Omental fat pad (tissue), 4 donors: Measurements from ENCODE around the gene SUSD1. TPM values are rescaled to one million over a fixed set of nuclear protein-coding genes. Genes with fewer than 3 reads are reported as not detected.

Experiments used
- ATAC-seq: fragments of 150-250 bp; one replicate; pipeline ENCODE4 v1.9.1; 2016; ENCODE audit warnings: mild to moderate bottlenecking, moderate library complexity; ENCODE audit not compliant: low FRiP score
- DNase-seq: peaks from one replicate; pipeline ENCODE4 v3.0.0-alpha.2; 2019; ENCODE audit warnings: low spot score
- total RNA-seq, 4 donors: library from RNA; depleted of rRNA; stranded (reverse); fragments of >200 nt; gene quantifications; one replicate each; pipeline ENCODE4 v1.1.0, GENCODE V29; 2016
- TF ChIP-seq, protein P1 (sequence below), 3 donors: fragments of 450-650 bp; IDR thresholded peaks; one replicate each; pipeline ENCODE4 v1.5.1; 2016 to 2017; ENCODE audit warnings: antibody characterized with exemption in 3 of 3, mild to moderate bottlenecking in 3 of 3, moderate library complexity in 2 of 3

The SUSD1 gene
- total RNA-seq, 4 donors from 2014 or later: 12.0 to 23.2 (median 15.4) TPM

DNA sequence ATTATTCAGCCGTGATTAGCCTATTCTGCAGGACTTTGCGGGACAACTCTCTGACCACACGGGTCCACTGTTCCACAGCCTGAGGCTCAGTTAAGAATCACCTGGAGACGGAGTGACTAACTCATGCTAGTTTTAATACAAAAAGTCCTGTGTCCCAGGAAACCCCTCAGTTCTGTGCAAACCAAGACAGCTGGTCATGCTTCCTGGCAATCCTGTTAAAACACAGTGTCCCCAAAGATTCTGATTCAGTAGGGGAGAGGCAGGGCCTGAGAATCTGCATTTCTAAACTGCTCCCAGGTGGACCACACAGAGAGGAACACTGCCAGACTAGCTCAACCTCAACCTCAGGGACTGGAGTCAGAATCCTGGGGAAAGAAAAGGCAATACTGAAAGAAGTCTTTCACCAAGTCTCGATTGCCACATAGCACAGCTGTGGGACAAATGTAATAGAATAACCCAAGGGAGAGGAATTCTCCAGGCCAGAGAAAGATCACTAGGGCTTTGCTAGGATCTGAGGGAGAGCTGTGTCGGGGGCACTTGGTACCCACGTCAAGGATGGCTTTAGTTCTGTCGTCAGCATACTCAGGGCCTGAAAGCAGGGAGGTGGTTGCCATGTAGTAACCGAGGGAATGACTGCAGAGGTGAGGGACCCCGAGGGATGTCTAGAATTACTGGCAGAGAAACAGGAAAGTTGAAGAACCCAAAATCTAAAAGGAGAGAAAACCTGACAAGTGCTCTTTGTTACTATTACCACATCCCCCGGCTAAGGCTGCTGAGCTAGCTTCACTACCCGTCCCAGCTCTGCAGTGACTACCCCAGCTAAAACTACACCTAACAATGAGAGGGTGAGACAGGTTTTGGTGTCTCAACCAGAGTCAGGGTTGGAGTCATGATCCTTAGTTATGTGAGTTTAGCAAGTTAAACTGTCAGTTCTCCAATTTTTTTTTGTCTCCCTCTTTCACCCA, 8.6 kb downstream of the SUSD1 start:
- TF ChIP-seq, protein P1, sequence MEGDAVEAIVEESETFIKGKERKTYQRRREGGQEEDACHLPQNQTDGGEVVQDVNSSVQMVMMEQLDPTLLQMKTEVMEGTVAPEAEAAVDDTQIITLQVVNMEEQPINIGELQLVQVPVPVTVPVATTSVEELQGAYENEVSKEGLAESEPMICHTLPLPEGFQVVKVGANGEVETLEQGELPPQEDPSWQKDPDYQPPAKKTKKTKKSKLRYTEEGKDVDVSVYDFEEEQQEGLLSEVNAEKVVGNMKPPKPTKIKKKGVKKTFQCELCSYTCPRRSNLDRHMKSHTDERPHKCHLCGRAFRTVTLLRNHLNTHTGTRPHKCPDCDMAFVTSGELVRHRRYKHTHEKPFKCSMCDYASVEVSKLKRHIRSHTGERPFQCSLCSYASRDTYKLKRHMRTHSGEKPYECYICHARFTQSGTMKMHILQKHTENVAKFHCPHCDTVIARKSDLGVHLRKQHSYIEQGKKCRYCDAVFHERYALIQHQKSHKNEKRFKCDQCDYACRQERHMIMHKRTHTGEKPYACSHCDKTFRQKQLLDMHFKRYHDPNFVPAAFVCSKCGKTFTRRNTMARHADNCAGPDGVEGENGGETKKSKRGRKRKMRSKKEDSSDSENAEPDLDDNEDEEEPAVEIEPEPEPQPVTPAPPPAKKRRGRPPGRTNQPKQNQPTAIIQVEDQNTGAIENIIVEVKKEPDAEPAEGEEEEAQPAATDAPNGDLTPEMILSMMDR (IDR thresholded peaks at IDR 0.05): no peak
- DNase-seq (no peak), ATAC-seq (no peak)

DNA sequence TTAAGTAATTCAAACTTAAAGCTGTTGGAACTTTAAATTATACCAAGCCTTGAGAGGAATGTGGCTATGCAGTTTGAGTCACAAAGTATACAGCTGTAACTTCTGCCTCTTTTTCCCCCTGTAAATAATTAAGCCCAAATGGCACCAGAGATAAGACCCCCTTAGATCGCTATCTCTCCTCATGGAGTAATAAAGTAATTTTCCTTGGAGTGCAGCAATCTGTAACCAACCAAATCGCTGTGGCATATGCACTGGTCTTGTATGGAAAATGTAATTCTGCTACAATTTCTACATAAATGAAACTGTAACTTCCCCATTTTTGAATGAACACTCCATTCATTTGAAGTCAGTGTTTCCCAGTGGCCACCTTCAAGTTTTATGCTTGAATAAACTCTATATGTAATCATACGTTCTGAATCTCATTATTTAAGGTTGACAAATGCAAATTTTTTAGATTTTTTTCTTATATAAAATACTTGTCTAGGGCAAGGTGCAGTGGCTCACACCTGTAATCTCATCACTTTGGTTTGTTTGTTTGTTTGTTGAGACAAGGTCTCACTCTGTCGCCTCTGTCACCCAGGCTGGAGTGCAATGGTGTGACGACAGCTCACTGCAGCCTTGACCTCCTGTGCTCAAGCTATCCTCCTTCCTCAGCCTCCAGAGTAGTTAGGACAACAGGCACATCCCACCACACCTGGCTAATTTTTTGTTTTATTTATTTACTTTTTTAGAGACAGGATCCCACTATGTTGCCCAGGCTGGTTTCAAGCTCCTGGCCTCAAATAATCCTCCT, 12.3 kb downstream of the SUSD1 start:
- ATAC-seq: no peak
- no peak for DNase-seq
- TF ChIP-seq, protein P1 (IDR thresholded peaks at IDR 0.05): no peak

DNA sequence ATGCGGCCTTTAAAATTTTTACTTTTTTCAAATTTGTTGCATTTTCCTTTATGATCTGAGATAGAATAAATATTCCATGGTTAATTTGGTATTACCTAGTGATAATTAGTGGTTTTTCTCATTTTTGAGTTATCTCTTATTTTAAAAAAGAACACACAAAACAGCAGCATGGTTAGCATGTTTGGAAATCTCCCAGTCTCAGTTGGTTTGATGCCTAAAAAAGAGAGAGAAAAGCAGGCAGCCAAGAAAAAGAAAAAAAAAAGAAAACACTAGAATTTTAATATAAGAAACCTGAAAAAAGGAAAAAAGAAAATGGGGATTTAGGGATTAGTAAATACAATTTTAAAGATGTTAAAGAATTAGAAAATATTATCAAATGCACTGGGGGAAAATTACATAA, 15.3 kb downstream of the SUSD1 start:
- TF ChIP-seq, protein P1 (IDR thresholded peaks at IDR 0.05): no peak
- ATAC-seq: no peak
- DNase-seq: no peak

DNA sequence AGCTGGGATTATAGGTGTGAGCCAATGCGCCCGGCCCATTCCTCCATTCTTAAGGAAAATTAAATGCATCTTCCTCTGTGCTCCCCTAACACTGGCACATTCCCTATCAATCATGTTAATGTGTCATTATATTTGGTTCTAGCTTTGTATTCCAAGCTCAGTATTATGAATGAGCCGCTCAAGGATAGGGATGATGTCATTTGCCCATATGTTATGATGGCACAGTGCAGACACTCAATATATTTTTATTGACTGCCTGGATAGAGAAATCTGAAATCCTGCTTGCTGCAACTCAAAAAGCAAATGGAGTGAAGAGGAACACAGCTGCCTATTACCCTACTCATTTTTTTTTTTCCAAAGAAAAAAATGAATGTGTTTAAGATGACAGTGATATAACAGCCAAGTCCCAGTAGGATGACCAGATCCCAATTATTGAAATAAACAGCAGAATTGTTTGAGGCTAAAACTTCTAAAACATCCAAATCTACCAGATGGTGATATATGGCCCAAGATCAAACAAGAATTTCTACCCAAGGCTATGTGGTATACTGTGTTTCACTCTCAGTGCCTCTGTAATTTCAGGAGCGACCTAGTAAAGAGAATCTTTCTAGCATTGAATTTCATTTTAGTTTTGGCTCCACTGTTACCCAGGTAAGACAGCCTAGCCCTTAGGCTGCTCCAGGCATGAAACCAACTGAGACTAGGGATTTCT, 16.3 kb downstream of the SUSD1 start:
- DNase-seq: no peak
- no peak for ATAC-seq
- TF ChIP-seq, protein P1 (IDR thresholded peaks at IDR 0.05): no peak

DNA sequence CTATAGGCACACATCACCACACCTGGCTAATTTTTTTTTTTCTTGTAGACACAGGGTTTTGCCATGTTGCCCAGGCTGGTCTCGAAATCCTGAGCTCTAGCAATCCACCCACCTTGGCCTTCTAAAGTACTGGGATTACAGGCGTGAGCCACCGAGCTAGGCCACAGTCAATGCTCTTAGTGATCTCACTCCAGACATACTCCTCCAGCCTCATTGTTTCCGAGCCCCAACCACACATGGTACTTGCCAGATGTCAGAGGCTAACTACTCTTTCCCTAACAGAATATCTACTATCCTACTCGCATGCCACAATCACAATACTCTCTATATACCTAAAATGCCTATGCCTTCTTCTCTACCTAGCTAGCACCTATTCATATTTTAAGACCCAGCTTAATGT, 17.1 kb downstream of the SUSD1 start:
- TF ChIP-seq, protein P1 (IDR thresholded peaks at IDR 0.05): no peak
- ATAC-seq (no peak), DNase-seq (no peak)

DNA sequence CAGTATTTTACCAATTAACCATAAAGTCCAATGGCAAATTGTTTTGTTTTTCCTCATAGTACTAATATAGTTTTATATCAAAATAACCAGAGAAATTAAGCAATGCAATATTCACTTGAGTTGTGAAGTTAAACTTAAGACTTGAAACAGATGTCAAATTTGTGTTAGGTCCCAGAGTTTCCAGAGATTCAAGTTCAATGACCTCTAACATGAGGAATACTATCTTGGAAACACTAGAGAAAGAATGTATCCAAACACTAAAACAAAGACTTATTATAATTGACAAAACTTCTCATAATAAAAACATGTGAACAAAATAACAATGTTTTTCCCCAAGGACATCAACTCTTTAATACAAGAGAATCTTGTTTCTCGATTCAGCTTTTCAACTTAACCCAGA, 18.0 kb downstream of the SUSD1 start:
- TF ChIP-seq, protein P1 (IDR thresholded peaks at IDR 0.05): no peak
- DNase-seq (no peak), ATAC-seq (no peak)
